GM21515 (cell line): Measurements from ENCODE around the gene CACNA1A.
"Not testable (repeated sequence)": the region's sequence is repeated elsewhere in the genome, so short reads cannot be mapped to it uniquely, and the experiment has no call there.

Source experiments
- ATAC-seq: cut with Tn5 transposase; IDR thresholded peaks from one replicate; pipeline ENCODE4 v1.9.1; 2021; ENCODE audit not compliant: unreplicated experiment

Gene CACNA1A

DNA sequence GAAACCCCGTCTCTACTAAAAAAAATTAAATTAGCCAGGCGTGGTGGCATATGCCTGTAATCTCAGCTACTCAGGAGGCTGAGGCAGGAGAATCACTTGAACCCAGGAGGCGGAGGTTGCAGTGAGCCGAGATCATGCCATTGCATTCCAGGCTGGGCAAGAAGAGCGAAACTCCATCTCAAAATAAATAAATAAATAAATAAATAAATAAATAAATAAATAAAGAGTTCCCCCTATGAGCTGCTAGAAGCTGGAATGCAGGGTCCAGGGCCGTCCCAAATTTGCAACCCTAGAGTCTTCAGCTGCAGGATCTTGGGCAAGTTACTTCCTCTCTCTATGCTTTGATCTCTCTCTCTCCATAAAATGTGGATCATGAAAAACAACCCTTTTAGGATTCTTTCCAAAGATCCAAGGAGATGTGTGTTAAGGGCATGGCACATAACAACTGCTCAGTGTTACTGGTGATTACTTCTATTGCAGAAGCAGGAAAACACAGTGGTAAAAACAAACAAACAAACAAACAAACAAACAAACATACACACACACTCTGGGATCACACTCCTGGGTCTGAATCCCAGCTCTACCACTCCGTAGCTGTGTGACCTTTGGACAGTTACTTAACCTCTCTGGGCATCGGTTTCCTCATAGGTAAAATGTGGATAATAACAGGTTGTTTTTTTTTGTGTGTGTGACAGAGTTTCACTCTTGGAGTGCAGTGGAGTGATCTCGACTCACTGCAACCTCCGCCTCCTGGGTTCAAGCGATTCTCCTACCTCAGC lies 78.8 kb downstream of the CACNA1A start:
- no peak for ATAC-seq

- not testable (repeated sequence) for ATAC-seq
Observed at GRCh38 chr19:13425875-13426274, 80.4 kb downstream of the CACNA1A start.

GRCh38 chr19:13425151-13425550 lies 81.1 kb downstream of the CACNA1A start:
- no peak for ATAC-seq

DNA sequence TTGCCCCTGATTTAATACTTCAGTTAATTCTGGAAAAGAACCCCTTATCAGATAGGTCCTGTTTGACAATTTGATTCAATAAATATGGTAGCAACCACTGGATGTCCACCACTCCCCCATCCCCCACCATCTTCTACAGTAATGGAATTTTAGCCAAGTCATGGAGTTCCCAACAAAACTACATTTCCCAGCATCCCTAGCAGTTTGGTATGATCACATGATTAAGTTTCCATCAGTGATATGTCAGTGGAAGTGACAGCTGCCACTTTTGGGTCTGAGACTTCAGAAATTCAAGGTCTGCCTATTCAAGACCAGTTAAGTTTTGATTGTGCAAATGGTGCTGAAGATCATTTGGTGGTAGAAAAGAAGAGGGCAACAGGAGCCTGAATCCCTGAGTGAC lies 85.5 kb downstream of the CACNA1A start:
- ATAC-seq: no peak

- ATAC-seq: no peak
Observed at GRCh38 chr19:13417054-13417453, 89.2 kb downstream of the CACNA1A start.

DNA sequence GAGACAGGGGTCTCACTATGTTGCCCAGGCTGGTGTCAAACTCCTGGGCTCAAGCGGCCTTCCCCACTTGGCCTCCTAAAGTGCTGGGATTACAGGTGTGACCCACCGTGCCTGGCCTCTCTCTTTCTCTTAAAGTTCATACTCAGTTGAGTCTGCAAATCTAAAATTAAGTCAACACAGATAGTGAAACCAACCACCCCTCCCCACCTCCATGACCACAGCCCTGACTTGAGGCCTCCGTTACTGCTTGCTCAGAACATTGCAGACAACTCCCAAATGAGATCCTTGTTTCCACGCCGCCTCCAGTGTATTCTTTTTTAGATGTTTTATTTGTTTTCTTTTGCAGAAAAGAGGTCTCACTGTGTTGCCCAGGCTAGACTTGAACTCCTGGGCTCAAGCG lies 94.4 kb downstream of the CACNA1A start:
- no peak for ATAC-seq

DNA sequence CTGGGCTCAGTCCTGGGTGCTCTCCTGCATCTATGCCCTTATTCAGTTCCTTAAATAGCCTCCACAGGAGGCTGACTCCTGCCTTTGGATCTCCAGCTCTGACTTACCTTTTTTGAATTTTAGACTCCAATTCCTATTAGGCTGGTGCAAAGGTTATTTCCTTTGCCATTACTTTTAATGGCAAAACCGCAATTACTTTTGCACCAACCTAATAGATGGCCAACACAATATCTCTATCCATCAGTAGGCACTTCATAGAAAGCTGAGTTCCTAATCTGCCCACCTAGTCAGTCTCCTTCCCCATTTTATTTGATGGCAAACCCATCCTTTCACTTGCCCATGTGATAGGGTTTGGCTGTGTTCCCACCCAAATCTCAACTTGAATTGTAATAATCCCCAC lies 95.3 kb downstream of the CACNA1A start:
- no peak for ATAC-seq

- ATAC-seq: no peak
Observed at GRCh38 chr19:13408889-13409518, 97.3 kb downstream of the CACNA1A start.

DNA sequence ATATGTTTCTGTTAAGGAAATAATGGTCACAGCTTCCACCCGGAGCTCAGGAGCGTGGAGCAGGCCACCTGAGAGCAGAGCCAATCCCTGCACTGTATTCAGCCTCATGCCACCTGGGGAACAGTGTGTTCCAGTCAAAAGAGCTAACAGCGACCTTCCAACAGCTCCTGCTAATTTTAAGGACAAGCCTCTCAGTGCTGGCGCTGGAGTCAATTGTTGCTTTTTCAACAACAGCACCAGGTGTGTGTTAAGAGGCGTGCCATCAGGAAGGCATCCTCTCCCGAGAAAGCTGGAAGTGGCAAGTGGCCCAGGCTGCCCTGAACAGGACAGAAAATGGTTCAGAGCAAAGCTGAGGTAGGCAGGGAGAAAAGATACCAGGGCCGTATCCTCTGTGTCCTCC lies 102.0 kb downstream of the CACNA1A start:
- ATAC-seq: no peak

- ATAC-seq: no peak
Observed at GRCh38 chr19:13401388-13401787, 104.9 kb downstream of the CACNA1A start.

DNA sequence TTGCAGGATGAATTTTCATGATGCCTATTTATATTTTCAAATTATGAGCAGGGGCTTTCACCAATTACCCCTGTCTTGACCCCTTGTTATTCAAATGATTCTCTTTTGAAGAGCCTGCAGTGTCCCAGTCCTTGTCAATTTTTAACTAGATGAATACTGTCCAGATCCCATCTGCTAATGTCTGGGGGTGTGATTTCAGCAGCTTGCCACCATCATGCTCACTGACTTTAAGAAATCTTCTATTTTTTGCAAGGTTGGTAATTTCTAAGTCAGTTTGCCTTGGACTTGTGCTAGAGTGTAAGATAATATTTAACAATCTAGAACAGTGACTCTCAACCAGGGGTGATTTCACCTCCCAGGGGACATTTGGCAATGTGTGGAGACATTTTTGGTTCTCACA lies 106.0 kb downstream of the CACNA1A start:
- no peak for ATAC-seq

- no peak for ATAC-seq
Observed at GRCh38 chr19:13399746-13400145, 106.5 kb downstream of the CACNA1A start.

DNA sequence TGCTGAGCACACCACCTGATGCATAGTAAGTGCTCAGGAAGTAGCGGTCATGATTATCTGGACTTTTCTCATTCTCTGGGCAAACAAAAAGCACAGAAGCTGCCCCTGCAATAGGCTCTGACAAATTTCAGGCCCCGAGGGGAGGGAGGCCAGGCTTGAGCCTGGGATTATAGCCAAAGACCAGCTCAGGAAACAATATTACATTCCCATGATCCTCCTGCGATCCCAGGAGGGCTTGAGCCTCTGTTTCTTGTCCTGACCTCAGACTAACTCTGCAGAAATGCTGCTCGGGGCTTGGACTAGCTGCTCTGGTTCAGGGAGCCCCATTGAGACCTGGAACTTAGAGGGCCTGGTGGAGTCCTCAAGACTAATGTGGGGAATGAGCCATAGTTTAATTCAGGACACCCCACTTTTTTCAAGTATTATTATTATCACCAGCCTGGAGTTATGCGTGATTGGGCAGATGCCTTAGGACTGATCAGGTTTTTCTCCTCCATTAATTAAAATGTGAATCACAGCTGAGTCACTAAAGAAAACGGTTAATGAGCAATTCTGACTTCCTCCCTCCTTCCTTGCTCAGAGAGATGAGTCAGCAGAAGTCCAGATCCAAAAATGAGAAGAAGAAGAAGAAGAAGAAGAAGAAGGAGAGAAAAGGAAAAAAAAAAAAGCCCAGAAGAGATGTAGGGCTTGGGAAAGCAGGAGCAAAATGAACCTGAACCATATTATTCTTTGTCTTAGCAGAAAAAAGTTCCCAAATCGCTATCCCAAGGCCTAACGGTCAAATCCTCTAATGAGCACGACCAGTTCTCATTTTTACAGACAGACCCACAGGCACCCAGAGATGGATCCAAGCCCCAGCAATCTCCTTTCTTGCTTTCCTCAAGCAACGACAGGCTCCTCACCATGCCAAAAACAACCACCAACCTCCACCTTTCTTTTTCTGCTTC lies 107.2 kb downstream of the CACNA1A start:
- ATAC-seq: no peak

DNA sequence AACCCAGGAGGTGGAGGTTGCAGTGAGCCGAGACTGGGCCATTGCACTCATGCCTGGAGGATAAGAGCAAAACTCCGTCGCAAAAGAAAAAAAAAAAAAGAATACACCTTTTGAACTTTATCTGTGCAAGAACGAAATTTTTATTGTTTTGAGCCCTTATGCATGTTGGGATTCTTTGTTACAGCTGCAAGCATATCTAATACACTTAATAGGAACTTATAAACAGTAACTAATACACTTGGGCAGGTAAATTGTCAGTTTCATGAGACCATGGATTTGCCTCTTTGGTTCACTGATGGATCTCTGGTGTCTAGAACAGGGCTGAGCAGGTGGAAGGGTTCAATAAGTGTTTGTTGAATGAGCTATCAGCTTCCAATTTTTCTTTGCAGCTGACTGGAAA lies 108.1 kb downstream of the CACNA1A start:
- no peak for ATAC-seq

DNA sequence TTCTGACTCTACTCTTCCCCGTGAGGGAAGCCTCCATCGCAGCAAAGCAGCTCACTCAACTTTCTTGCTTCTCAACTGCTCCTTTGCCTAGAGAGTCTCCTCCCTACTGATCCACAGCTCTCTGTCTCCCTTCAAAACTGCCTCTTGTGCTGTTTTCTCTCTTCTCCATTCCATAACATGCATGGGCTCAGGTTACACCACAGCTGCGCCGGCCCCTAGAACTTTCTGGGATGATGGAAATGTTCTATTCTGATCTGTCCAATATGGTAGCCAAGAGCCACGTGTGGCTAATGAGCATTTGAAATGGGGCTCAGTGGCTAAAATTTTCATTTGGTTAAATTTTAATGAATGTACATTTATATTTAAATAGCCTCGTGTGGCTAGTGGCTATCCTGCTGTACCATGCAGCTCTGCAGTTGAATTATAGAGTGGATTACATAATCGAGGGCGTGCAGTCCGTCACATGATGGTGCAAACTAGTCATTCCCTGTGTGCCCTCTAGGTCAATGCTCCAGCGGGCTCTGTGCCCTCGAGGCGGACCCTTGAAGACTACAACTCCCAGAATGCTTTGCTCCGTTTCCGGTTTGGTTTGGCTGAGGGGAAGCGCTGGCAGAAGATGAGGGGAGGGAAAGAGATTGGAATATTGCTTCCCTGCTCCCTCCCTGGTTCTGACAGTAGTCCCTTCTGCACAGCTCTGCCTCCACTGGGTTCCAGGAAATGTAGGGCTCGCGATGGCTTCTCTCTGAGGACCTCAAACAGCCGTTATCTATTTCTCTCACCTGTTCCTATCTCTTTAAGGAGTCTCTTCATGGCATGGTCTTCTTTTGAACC lies 109.8 kb downstream of the CACNA1A start:
- no peak for ATAC-seq

GRCh38 chr19:13382633-13382938 lies 123.7 kb downstream of the CACNA1A start:
- ATAC-seq: no peak

GRCh38 chr19:13381827-13382632 lies 124.2 kb downstream of the CACNA1A start:
- no peak for ATAC-seq

DNA sequence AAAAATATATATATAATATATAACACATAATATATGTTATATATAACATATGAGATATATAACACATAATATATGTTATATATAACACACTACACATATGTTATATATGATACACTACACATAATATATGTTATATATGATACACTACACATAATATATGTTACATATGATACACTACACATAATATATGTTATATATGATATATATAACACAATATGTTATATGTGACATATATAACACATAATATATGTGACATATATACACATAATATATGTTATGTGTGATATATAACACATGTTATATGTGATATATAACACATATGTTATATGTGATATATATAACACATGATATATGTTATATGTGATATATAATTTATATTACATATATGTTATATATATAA lies 129.7 kb downstream of the CACNA1A start:
- no peak for ATAC-seq

GRCh38 chr19:13373599-13373998 lies 132.7 kb downstream of the CACNA1A start:
- ATAC-seq: no peak

- no peak for ATAC-seq
Observed at GRCh38 chr19:13370948-13371347, 135.3 kb downstream of the CACNA1A start.
